HG03575 (cell line): ENCODE results near the gene TMEM214.

ENCODE experiments used
- ATAC-seq: cut with Tn5 transposase; IDR thresholded peaks from one replicate; pipeline ENCODE4 v1.9.1; 2021; ENCODE audit not compliant: unreplicated experiment, insufficient number of reproducible peaks, low FRiP score; ENCODE audit errors: extremely low read depth

The TMEM214 gene, protein sequence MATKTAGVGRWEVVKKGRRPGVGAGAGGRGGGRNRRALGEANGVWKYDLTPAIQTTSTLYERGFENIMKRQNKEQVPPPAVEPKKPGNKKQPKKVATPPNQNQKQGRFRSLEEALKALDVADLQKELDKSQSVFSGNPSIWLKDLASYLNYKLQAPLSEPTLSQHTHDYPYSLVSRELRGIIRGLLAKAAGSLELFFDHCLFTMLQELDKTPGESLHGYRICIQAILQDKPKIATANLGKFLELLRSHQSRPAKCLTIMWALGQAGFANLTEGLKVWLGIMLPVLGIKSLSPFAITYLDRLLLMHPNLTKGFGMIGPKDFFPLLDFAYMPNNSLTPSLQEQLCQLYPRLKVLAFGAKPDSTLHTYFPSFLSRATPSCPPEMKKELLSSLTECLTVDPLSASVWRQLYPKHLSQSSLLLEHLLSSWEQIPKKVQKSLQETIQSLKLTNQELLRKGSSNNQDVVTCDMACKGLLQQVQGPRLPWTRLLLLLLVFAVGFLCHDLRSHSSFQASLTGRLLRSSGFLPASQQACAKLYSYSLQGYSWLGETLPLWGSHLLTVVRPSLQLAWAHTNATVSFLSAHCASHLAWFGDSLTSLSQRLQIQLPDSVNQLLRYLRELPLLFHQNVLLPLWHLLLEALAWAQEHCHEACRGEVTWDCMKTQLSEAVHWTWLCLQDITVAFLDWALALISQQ

DNA sequence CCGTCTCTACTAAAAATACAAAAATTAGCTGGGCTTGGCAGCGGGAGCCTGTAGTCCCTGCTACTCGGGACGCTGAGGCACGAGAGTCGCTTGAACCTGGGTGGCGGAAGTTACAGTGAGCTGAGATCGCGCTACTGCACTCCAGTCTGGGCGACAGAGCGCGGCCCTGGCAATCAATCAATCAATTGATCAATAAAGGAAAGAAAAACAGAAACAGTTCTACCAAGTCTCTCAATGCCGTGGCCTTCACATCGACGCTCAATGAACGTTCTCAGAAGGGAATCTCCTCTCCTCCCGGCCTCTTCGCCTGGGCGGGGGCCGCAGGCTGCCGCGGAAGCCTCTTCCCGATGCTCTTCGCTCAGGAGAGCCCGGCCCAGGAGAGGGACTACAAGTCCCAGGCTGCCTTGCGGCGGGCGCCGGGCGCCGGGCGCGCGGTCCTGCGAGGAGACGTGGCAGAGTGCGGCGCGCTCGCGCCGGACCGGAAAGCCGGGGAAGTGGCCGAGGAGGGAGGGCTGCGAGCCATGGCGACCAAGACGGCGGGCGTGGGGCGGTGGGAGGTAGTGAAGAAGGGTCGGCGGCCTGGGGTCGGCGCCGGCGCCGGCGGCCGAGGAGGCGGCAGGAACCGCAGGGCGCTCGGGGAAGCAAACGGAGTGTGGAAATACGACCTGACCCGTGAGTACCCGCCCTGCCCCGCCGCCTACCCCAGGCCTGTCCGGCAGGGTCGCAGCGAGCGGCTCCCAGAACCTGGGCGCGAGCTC, at the start of gene TMEM214:
TSS of gene TMEM214 (plus strand) at position 471 of the 758 bp plus-strand sequence. CDS start at position 522, 51 bp downstream.
- ATAC-seq, result no peak

DNA sequence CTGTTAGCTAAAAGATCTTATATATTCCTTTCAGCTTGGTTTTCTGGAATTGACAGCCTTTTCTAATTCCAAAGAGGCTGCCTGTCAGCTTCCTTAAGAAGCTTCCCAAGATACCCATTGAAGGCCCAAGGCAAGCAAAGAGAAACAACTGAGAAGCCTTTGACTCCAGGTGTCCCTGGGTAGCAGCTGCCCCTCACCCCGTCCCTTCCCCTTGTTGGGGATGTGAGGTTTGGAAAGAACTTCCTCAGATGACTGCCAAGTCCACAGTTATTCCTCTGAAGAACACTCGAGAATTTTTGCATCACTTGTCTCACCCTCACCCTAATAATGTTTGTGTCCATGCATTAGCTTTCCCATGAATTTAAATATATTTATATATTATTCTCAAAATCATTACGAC, 49.0 kb upstream of the TMEM214 start:
- ATAC-seq, result no peak

DNA sequence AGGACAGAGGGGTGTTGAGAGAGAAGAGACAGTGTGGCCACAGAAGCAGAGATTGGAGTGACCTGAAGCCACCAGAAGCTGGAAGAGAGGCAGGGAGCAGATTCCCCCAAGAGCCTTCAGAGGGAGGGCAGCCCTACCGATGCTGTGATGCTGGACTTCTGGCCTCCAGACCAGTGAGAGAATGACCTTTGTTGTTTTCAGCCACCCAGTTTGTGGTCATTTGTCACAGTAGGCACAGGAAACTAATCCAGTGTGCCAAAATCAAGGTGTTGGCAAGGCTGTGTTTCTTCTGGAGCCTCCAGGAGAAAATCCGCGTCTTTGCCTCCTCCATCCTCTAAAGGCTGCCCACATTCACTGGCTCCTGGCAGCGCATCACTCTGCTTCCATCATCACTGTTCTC, 47.0 kb upstream of the TMEM214 start:
- no peak for ATAC-seq

DNA sequence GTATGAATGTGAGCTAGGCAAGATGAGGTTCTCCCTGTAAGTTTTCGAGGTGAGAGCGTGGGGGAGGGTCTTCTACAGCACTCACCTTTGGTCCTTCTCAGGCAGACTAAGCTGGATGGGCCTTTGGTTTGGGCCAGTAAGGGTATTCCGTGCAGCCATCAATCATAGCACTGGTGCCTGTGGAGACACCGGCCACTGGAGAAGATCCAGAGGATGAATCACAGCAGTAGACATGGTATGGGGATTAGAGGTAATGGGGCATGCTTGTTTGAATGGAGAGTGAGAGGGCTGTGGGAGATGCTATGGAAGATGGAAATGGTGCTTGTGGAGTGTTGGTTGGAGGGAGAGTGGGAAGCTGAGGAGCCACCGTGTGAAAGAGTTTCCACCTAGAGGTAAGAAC, 46.2 kb upstream of the TMEM214 start:
- no peak for ATAC-seq

DNA sequence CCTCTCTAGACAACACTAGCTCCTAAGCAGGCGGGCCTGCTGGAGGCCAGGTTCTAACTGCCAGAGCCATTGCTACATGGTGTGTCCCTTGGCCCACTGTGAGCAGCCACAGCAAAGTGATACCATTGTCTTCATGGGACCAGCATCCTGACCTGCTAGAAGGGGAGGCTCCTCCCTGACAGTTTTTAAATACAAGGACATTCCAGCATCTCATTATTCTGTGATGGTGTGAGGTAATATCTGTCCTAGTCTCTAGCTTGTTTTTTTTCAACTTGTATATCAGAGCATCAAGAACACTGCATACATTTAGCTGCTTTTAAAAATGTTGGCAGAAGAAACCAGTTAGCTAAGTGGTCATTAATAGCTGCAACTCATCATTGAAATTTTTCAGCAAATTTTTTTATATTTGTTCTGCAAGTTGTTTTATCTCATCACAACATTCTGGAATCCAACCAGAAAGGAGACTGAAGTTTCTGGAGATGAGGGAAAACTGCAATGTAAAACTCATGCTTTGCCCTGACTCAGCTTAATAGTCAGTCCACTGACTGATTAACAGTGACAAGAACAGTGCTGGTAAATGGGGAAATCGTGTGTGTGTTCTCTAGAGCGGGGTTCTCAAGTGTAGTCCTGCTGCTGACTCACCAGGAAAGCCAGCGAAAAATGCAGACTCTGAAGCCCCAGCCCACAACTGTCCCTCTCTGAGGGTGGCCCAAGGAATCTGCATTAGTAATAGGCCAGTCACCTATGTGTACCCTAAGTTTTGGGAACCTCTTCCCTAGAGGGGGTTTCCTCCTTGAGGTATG, 44.5 kb upstream of the TMEM214 start:
- no peak for ATAC-seq

DNA sequence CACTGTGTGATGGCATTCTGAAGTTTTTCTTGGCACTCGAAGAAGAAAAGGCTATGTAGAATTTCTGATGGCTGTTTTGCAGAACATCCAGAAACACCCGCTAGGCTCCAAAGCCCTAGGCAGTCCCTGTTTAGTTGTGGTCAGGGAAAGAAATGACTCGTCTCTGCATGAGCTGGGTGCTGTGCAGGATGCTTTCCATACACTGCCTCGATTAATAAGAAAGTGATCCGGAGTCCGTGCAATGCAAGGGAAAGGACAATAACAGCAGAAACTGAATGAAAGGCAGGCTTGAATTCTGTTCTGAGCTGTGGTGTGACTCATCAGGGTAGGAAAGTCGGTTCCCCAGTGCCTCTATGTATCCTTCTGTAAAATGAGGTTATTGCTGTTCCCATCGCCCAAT, 43.6 kb upstream of the TMEM214 start:
- ATAC-seq, result no peak

DNA sequence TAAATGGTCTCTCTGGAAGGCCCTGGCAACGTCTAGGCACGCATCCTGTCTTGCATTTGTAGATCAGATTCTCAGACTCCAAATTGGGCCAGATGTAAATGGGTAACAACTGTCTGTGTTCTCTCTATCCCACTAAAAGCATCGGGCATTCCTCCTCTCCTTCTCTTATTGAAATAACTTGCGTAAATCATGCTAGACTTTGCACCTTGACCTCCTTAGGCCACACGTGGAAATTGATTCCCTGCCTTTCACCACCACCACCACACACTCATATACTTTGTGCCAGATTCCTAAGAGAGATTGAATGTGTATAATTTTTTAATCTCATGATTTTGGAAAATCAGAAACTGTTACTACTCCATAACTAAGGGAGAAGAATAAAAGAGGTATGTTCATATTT, 41.0 kb upstream of the TMEM214 start:
- no peak for ATAC-seq

DNA sequence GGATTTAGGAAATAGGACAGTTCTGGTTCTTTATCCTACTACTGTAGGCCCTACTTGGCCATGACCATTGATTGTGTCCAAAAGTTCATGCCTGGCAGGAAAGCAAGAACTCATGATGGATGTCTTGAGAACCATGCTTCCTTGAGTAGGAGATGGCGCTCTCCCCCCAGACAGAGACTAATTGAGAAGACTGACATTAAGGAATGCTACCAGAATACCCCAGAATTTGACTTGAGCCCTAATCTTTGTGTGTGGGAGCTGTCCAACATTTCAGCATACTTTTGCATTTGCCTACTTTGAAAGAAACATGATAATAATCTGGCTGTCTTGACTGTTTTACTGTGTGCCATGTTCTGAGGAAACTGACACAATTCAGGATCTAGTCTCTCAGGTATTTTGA, 39.0 kb upstream of the TMEM214 start:
- no peak for ATAC-seq

DNA sequence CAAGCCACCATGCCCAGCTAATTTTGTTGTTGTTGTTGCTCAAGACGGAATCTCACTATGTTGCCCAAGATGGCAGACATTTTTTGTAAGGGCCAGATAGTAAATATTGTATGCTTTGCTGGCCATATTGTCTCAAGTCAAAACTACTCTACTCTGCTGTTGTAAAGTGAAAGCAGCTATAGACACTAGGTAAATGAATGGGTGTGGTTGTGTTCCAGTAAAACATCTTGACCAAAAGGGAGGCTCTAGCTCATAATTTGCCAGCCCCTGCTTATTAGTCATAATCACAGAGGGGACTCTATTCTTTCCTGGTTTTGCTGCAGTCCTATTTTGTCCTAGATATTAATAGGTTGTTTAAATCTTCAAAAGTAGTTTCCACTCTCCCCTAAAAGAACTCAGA, 37.8 kb upstream of the TMEM214 start:
- no peak for ATAC-seq

DNA sequence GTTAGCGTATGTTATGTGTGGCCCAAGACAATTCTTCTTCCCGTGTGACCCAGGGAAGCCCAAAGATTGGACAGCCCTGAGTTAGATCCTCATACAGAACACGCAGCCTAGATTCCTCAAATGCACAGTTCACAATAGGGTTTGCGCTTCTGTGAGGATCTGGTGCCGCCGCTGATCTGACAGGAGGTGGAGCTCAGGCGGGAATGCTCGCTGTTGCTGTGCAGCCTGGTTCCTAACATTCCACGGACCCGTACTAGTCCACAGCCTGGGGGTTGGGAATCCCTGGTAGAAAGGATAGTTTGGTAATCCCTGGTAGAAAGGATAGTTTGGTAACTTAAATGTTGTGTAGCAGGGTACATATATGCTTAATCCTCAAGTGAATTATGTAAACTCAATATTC, 35.4 kb upstream of the TMEM214 start:
- no peak for ATAC-seq

DNA sequence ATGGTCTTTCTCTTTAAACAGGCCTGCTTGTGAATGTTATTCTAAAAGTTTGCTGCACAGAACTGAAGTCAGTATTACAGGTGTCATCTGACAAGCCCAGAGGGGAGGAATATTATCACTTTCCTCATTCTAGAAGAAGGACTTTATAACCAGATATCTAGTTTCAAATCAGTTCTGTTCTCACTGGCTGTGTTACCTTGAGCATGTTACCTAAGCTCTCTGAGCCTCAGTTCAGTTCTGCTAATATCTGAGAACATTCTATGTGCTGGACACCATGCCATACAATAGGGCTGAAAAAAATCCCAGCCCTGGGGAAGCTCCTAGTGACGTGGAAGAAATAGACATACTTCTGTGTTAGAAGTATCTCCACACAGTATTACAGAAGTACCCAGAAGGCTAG, 34.4 kb upstream of the TMEM214 start:
- no peak for ATAC-seq

DNA sequence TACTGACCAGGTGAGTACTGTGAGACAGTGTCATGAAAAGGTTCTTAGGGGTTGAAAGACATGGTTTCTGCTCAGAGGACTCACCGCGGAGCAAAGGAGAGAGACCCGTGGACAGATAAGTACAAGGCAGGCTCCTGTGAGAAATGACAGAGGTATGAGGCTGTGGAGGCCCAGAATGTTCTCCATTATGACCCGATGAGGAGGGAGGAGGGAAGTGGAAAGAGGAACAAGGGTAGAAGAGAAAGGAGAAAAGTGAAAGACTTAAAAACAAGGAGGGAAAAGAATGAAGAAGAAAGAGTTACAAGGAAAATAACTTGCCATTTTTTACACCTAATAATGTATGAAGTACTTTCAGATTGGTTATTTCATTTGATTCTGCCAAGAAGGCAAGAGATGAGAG, 32.5 kb upstream of the TMEM214 start:
- no peak for ATAC-seq

DNA sequence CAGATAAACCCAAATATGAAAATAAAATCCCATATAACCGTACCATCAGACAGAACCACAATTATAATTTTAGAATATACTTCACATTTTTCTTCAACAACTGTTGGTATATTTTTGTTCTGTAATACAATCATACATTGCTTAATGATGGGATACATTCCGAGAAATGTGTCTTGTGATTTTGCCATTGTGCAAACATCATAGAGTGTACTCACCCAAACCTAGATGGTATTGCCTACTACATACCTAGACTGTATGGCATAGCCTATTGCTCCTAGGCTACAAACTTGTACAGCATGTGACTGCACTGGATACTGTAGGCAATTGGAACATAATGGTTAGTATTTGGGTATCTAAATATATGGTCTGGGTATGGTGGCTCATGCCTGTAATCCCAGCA, 31.8 kb upstream of the TMEM214 start:
- ATAC-seq, result no peak

DNA sequence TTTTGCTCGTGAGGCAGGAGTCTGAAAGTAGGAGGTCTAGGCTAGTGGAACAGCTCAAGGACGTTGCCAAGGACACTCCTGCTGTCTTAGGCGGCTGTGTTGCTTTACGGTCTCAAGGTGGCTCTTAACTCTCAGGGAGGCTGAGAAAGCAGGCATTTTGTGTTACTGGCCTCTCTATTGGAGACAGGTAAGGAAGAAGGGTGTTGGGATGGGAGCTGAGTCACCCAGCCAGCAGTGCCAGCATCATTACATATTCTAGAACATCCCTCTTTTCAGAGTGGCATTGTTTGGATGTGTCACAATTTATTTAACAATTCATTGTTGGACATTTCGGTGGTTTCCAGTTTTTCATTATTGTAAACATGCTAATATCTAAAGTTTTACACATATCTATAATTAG, 30.8 kb upstream of the TMEM214 start:
- ATAC-seq, result no peak

DNA sequence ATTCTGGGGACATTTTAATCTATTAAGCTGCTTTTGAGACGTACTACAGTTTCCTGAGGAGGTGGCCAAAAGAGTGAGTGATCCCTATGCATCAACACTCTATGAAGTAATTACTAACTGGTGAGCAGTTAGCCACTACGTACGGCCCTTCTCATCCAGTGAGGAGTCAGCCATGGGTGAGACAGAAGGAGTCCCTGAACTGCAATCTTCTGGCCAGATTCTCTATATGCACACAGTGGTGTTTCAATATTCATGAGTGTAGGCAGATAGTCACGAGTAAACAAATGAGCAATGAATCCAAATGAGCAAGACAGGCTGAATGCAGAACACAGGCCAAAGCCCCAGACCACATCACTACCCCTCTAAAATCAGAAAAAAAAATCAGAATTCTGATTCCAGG, 29.8 kb upstream of the TMEM214 start:
- no peak for ATAC-seq

DNA sequence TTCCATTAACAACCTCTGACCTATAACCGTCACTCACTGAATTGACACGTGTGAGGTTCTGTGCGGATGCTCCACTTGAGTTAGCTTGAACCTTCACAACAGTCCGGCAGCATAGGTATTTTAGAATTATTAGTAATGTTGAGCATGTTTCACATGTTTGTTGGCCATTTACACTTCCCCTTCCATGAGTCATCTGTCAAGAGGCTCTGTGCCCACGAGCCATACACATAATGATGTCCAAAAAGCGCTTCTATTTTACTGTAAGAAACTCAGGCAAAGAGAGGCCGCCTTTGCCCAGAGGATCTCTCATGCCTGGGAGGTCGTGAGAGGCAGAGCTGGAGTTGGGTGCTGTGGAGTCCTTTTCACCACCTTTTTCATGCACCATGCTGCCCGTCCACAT, 28.9 kb upstream of the TMEM214 start:
- ATAC-seq, result no peak

DNA sequence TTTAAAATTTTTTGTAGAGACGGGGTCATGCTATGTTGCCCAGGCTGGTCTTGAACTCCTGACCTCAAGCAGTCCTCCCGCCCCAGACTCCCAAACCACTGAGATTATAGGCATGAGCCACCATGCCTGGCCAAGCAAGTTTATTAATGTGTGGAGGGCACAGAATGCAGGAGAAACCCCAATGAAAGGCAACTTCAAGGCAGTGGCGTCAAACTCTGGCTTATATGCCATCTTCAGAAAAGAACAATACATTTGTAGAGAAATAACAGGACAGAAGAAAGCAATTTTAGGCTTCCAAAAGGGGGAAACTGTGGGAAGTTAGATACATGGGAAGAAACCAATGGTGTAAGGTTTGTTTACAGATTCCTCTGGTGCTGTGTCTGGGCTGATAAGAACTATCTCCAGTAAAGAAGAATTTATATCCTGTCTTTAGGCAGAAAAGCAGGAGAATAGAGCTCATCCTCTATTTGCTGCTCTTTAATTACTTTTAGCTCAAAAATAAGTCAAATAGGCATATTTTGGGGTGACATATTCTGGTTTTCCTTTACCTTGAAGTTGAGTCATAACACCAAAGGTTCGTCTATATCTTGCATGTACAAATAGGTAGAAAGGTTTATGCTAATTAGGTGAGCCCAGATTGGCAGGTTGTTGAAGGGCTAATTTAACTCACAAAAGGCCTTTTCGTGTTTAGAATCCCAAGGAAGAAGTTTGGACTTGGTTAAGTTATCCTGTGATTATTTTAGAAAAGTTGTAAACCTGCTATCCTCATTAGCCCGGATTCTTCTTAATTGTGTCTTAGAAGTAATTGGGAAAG, 26.0 kb upstream of the TMEM214 start:
- ATAC-seq, result no peak
